Cardiac septum (tissue), 1 donor: ENCODE results near the gene CNN2. TPM values are rescaled to one million over a fixed set of nuclear protein-coding genes. Genes with fewer than 3 reads are reported as not detected.

Experiments
- DNase-seq: peaks from one replicate; pipeline ENCODE4 v3.0.0-alpha.2; 2020; ENCODE audit warnings: low spot score
- intact Hi-C: fragments of 100-400 bp; cut with DNase I; formaldehyde crosslinking; loops from one replicate; pipeline ENCODE4 v1.14.0; 2022
- total RNA-seq: library from RNA; stranded (reverse); fragmentation: NEBNext Ultra II Directional; extraction: Animal tissue kit (Norgen Biotek cat#: 25700); gene quantifications from one replicate; pipeline ENCODE4 v1.2.1, GENCODE V29; 2021
- donor health status: DM: no; HTN: no; CAD: no.

Gene CNN2
- total RNA-seq, 1 donor from 2014 or later, result 44.8 TPM

DNA sequence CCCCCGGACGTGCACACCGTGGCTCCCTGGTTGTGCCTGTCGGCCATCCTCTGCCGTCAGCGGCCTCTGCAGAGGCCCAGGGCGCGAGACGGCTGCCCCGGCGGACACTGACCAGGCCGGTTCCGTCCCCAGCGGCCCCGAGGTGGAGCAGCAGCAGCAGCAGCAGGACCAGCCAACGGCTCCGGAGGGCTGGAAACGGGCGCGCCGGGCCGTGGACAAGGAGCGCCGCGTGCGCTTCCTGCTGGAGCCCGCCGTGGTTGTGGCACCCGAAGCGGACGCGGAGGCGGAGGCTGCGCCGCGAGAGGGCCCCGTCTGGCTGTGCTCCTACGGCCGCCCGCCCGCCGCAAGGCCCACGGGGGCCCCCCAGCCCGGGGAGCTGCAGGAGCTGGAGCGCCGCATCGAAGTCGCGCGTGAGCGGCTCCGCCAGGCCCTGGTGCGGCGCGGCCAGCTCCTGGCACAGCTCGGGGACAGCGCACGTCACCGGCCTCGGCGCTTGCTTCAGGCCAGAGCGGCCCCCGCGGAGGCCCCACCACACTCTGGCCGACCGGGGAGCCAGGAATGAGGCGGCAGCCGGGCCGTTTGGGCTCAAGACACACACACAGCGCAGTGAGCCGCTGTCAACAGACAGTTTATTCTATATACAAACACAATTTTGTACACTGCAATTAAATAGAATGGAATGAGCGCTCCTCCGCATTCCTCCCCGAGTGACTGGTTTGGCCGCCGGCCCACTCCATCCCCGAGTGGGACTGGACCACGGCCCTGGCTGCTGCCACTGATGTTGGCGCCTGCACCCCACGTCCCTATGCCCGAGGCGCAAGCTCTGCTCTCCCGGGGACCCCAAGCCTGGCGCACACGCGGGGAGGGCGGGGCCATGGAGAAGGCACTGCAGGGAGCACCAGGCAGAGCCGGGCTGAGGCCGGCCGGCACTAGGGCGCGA is 17.1 kb upstream of the CNN2 start:
- intact Hi-C loops, result no loop called here
- no peak for DNase-seq

DNA sequence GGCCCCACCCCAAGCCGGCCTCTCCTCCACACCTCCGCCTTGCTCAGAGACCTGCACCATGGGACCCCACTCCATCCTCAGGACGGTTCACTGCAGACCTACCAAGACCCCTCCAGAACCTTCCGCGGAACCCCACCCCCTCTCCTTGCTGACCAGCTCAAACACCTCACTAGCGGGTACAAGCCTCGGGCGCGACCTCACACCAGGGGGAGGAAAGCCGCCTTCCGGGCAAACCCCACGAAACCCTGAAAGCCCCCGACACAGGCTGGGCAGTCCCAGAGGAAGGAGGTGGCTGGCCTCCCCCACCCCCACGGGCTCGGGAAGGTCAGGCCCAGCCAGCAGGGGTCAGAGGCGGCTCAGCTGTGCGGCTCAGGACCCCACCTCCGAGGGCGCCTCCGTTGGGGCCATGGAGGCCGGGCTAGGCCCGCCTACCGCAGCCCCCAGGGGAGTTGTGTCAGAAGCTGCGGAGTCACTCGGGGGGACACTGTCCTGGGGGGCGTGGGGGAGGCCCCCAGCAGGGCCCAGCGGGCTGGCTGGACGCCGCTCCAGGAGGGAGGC is 16.3 kb upstream of the CNN2 start:
- DNase-seq, result no peak
- intact Hi-C loops, result no loop called here

DNA sequence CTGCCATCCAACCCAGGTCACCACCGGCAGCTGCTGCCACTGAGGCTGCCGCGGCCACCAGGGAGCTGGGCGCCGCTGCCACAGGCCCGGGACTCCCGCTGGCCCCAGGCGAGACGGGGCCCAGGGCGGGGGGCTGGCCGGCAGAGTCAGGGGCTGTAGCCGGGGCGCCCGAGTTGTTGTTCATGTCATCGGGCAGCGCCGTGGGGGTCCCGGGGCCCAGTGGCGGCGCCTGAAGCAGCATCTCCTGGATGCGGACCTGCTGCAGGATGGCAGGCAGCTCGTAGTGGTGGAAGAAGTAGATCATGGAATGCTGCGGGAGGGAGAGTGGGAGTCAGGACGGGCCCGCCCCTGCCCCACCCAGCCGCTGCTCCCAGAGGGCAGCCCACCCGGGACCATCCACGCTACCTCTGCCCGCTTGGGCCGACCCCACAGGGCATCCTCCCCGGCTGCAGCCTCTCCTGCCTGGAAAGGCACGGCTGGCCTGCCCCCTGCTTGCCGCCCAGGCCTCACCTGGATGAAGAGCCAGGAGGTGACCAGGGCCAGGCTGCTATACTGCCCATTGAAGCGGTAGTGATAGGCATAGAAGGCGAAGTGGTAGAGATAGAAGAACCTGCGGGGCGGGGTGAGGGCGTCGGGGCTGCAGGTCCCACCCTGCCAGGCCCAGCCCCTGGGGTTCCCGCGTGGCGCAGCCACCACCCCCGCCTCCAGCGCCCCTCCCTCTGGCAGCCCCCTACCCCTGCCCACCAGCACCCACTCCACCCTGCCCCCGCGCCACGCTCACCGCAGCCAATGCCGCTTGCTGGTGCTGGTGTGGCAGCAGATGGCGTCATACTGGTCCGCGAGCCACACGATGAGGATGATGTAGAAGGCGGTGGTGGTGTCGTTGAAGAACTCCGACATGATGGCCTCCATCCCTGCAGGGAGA is 15.6 kb upstream of the CNN2 start:
- no peak for DNase-seq
- intact Hi-C loops, result no loop called here

DNA sequence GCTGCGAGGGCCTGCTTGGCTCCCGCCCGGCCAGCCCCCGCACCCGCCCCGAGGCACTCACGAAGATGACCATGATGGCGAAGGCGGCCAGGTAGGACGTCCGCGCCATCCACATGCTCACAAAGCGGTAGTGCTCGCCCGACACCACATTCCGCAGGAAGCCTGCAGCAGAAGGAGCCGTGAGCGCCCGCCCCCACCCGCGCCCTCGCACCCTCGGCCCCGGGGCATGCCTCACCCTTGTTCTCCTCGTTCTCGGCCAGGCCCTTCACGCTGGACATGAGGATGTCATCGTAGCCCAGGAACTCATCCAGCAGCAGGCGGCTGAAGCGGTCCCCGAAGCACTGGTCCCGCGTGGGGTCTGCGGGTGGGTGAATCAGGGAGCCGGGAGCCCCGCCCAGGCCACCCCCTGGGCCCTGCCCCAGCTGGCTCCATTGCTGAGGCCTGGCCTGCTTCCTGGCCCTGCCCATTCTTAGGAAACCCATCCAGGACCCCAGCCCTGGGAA is 14.5 kb upstream of the CNN2 start:
- DNase-seq, result no peak
- intact Hi-C loops, result no loop called here

DNA sequence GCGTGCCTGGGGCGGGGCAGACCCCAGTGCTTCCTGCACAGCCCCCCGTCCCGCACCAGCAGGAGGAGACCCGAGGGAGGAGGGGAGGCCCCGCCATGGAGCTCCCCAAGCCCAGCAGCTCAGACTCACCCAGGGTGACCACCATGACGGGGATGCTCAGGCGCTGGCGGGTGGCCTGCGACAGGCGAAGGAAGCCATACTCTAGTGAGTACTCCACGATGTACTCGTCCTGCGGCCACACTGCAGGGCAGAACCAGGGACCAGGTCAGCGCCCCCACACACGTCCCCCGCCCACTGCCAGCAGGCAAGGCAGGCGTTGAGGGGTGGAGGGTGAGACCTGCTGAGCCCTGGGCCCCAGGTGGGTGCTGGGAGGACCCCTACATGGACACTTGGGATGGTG is 14.1 kb upstream of the CNN2 start:
- intact Hi-C loops, result no loop called here
- no peak for DNase-seq

DNA sequence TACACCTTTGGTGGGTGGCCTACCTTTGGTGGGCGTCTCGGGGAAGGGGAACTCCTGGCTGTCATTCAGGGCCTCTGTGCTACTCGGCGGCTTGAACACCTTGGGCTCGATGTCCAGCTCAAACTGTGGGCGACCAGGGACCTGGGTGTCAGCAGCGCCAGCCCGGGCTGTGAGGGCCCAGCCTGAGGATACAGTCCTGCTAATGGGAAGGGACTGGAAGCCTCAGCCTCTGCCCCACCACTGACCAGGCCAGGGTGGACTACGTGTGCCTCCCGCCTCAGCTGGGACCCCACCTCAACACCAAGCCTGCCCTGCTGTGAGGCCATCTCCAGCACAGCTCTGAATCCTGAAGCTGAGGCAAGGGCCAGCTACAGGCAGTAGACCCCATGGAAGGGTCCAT is 13.2 kb upstream of the CNN2 start:
- no peak for DNase-seq
- intact Hi-C loops, result no loop called here

DNA sequence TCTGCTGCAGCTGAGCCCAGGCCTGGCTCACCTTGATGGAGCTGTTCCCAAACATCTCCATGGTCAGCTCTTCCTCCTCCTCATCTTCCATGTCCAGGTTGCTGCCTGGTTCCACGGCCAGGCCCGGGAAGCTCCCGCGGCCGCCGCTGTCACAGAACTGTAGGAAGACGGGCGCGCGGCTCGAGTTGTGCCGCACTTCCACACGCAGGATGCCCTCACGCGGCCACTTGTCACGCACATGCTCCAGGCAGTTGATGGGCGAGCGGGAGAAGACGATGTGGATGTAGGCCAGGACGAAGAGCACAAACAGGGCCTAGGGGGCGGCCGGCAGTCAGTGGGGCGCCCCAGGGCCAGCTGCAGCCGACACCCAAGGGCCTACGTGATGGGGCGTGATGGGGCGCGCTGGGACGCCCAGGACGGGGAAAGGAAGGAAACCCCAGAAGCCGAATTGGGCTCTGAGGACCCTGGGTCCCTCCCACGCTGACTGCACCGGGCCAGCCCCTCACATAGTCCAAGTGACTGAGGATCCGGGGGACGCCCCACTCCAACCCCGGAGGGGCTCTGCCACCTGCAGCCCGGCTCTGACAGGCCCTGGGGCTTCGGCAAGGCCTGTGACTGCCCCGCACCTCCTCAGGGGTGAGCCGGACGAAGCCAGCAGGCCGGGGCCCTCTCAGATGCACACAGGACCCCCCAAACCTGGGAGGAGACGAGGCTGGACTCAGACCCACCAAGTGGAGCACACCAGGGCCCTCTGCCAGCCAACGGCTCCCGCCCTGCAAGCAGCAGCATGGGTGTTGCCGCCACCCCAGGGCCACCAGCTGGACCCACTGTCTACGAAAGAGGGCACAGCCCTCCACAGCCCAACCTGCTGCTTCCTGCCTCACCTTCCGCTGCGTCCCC is 12.0 kb upstream of the CNN2 start:
- DNase-seq, result no peak
- intact Hi-C loops, result no loop called here

DNA sequence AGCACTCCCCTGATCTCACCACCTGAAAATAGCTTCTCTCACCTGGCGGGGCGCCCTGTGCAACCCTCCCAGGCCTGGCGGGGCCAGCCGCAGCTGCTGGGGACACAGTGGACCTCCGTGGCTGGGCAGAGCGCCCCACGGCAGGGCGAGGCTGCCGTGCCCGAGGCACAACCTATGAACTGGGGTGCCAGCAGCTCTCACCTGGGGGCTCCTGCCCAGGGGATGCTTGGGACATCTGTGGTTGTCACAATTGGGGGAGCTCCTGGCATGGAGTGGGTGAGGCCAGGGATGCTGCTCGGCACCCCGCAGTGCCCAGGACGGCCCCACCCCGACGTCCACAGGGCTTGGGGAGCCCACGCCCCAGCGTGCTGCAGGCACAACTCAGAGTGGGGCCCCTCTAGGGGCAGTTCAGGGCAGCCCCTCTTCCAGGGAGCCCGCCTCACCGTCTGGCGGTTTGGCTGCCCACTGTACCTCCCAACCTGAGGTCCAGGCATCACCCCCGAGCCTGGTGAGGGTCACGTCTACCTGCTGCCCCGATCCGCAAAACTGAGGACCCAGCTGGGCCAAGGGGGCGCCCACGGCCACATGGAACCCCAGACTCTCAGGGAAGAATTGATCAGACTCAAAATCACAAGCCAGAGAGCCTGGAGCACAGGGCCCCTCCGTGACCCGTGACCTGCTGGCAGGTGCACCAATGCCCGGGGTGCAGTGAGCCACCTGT is 11.2 kb upstream of the CNN2 start:
- no peak for DNase-seq
- intact Hi-C loops, result no loop called here

DNA sequence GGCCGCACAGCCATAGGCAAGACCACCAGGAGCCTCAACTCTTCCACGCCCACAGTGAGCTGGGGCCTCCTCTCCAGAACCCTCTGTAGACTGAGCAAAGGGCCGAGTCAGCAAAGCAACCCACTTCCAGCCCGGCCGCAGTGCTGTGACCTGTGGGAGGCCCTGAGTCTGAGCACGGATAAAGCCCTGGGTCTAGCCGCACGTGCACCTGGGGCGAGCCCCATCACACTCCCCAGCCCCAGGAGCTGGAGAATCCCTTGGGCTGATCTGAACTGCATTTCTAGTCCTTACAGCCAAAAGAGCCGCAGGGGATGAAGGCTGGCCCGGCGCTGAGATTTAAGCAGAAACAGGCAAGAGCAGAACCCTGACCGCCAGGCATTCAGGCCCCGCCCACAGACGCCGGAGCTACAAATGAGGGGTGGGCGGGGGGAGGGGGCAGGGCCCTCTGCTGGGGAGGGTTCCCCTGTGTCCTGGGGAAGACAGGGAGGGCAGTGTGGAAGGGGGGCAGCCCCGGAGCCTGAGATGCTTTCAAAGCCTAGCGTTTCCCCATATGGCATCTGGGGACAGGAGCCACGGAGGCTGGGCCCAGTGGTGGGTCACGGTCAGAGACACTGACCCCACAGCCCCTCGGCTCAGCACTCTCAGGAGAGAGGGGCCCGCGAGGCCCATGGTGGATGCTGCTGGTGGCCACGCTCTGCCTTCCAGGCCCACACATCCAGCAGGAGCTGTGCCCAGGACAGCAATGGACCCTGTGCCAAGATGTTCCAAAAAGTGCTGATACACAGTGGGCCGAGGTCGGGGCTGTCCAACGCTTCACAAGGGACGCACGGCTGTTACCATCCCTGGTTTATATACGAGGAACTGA is 10.4 kb upstream of the CNN2 start:
- no peak for DNase-seq
- intact Hi-C loops, result no loop called here

DNA sequence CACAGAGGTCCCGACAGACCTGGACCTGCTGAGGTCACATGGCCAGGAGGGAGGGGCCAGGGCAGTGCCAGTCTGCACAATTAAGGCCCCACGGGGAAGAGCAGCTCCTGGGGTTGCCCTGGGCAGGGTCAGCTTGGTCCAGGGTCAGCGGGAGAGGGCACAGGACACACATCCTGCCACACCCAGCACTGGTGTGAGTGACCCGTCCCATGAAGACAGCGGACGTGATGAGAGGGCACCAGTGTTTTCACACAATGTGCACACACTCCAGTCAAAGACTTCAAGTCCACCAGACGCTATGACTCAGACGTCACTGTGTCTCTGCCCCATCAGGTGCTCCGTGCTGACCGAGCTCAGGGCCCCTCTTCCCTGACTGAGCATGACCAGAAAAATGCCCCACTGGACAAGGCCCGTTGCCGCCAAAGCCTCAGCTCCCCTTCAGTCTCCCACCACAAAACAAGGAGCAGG is 9.7 kb upstream of the CNN2 start:
- no peak for DNase-seq
- intact Hi-C loops, result no loop called here

DNA sequence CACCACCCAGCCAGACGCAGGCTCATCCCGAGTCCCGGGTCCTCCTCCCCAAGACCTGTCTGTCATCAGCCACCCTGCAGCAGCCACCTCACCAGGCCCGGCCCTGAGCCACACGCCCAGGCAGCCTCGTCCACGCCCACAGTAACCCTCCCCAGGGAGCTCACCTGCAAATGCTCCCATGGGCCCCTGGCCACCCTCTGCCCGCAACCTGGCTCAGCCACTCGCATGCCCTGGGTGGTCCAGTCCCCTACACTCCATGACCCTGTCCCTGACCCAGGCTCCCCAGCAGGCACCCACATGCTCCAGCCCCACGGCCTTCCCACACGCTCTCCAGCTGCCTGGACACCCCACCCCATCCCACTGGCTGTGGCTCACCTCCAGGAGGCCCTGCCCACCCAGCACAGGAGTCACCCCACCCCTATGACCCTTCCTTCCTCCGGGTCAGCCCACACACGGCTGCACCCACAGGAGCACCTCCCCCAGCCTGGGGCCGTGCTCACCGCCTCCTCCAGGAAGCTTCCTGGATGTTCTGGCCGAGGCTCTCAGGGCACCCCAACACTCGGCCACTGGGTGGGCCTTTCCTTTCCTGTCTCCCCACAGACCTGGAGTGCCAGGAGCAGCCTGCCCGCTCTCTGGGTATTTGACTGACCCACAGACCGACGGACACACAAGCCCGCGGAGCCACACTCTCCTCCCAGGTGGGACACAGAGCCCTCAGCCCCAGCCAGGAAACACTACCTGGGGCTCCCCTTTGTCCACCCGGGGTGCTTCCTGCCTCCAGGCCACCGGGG is 9.1 kb upstream of the CNN2 start:
- intact Hi-C loops, result no loop called here
- DNase-seq, result no peak

DNA sequence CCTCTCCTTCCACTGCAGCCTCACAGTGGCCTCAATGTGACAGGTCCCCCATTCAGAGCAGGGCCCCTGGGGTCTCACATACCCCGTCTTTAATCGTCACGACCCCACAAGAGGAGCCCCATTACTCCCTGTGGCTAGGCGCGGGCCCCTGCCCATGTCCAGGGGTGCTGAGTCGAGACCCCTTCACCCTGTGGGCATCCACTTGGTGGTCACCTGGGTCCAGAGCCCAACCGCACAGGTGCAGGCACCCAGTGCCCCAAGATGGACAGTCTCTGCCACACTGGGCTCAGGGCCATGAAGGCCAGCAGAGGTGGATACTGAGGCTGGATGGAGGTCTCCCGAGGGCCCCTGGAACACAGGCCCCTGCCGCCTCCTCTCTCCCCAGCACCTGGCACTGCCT is 8.5 kb upstream of the CNN2 start:
- intact Hi-C loops, result no loop called here
- no peak for DNase-seq

DNA sequence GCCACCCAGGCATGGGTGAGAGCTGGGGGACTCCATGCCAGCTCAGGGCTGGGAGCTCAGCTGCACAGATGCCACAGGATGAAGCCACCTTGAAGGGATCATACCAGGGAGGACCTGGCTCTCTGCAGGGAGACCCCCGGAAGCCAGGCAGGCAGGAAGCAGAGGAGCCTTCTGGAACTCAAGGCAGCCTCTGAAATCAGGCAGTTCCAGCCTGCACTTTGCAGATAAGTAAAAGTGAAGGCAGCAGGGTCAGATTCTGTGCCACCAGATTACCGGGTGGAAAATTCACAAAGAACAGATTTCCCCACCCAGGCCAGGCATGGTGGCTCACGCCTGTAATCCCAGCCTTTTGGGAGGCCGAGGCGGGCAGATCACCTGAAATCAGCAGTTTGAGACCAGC is 8.0 kb upstream of the CNN2 start:
- DNase-seq, result no peak
- intact Hi-C loops, result no loop called here

DNA sequence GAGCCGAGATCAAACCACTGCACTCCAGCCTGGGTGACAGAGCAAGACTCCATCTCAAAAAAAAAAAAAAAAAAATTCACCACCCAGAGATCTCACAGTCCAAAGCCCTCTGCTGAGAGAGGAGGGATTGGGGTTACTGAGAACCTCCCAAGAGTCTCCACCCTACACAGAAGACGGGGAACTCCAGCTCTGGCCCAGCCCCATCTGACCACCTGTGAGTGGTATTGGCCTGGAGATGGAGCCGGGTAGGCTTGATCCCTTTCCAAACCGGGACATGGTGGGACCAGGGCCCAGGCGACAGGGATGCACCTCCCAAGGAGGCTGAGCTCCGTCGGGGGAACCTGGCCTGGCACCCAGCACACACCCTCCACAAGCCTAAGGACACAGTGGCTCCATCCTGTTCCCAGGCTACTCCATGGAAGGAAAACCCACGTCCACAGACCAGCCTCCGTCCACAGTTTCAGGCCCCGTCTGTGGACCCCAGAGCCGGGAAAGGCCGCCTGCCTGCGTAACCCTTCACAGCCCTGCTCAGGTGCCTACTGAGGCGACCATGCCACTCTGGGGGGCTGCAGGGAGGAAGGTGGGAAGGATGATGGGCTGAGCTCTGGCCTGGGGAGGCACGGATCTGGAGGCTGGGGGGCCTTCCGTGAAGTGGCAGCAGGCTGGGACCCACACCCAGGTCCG is 7.3 kb upstream of the CNN2 start:
- intact Hi-C loops, result no loop called here
- DNase-seq, result no peak

DNA sequence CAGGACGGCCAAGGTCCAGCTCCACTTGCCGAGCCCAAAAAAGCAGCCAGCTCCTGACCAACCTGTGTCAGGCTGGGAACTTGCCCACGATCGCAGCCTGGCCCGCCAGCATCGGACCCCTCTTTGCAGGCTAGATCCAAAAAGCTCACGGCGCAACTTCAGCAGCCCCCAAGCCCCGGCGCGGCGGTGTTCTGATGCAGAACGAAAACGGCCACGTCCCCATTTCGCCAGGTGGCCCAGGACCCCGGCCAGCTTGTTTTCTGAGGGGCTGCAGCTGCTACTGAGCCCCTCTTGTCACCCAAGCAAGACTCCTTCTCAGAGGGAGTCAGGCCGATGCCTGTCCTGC is 6.8 kb upstream of the CNN2 start:
- intact Hi-C loops, result no loop called here

More for the DNA sequence above, 6.8 kb upstream of the CNN2 start:
- no peak for DNase-seq
